Measurements from ENCODE around the gene ERICH6.
"Not testable (repeated sequence)": the region's sequence is repeated elsewhere in the genome, so short reads cannot be mapped to it uniquely, and the experiment has no call there.

DNA sequence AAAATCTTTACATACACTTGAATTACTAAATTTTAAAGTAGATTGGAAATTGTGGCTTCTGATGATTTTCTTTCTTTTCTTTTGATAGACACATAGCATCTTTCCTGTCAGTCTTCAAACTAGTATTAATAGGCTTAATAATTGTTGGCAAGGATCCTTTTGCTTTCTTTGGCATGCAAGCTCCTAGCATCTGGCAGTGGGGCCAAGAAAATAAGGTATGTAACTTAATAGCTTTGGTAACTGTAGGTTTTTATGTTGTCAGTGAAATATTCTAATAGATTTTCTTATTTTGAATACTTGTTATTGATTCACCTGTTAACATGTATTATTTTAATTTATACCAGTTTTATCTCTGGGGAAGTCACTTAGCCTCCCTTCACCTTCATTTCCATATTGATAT, 80.8 kb downstream of the ERICH6 start:
- not testable (repeated sequence) for TF ChIP-seq POLR2AphosphoS5, POLR2A (IDR thresholded peaks at IDR 0.05; ENCODE audit: low read depth, low read length)
